ENCODE data around the gene MED25. TPM values are rescaled to one million over a fixed set of nuclear protein-coding genes. Genes with fewer than 3 reads are reported as not detected.

Gene MED25
- total and polyA plus RNA-seq, 9 of the 15 experiments (the other 6 are each of a cell fraction or from before 2014, with no cell fraction given): 4.1 to 93.9 (median 19.3) TPM

GRCh38 chr19:49809941-49810389 lies 8.1 kb upstream of the MED25 start:
- no TSS peak for BruUV-seq (replicated peaks)
- Histone ChIP-seq H3K27ac (ENCODE audit: extremely low read depth, low read depth, low read length) (no peak overlapping the region), H2AFZ (ENCODE audit: low read depth, low read length) (no peak overlapping the region), H3K9me1 (ENCODE audit: control insufficient read depth, insufficient read depth, low read length) (no peaks in the 10 kb centered on the region), H3K9ac (ENCODE audit: insufficient read depth in 1 of 2, low read depth in 2 of 2, low read length in 2 of 2) (peak overlapping the region in 1 of 2 experiments; percentile 83; a peak in 2 of 4 replicates), H3K79me2 (ENCODE audit: control insufficient read depth, insufficient read depth, low read length) (no peaks in the 10 kb centered on the region), H3K4me2 (ENCODE audit: insufficient read depth, low read length) (no peak overlapping the region), H3K36me3 (ENCODE audit: control insufficient read depth, insufficient read depth, low read length) (peaks cover 31% of the 10 kb centered on the region; the same call in 2 of the 3 replicates), H3K4me1 (replicated peaks in 1 of 2; ENCODE audit: control insufficient read depth in 2 of 2, insufficient read depth in 2 of 2, low read length in 2 of 2) (peaks cover 25 to 59% of the 10 kb centered on the region in 2 experiments), H3K4me3 (no peak overlapping the region), H3K9me3 (replicated peaks; ENCODE audit: control insufficient read depth, insufficient read depth, low read depth, low read length) (no peaks in the 10 kb centered on the region), H4K20me1 (replicated peaks; ENCODE audit: control insufficient read depth, insufficient read depth, low read length) (peaks cover 5% of the 10 kb centered on the region), H3K27me3 (ENCODE audit: control insufficient read depth in 2 of 2, insufficient read depth in 2 of 2, low read length in 2 of 2) (no peaks in the 10 kb centered on the region)
- CTCF ChIA-PET (ENCODE audit: low intra/inter-chr PET ratio): no interaction called here
- TF ChIP-seq TAF7 (tag; IDR thresholded peaks at IDR 0.05) (no peak), IRF9 (tag; IDR thresholded peaks at IDR 0.05) (no peak), USF1 (CRISPR knock-in tag; IDR thresholded peaks at IDR 0.05) (0 out of 2 replicates have a peak, but pooled peaks have one; percentile 34), NCOA6 (IDR thresholded peaks at IDR 0.05) (no peak), SFPQ (IDR thresholded peaks at IDR 0.05; ENCODE audit: low read depth, low read length) (no peak)
- 87% methylated on average over 5 of the region's 5 CpGs for WGBS (ENCODE audit: insufficient coverage, low coverage, missing lambda C conversion rate)
- no peak for FAIRE-seq
- ATAC-seq: no peak
- DNase-seq (ENCODE audit: extremely low read depth in 1 of 4, low spot score in 3 of 4): no peak
- intact Hi-C loops (cut with micrococcal nuclease): loop anchor here (5.0 kb wide), 1 partner anchor 43 kb away; the partner anchor contains the start of gene AP2A1
- in situ Hi-C loops (cut with MboI): no loop called here
- POLR2A ChIA-PET: interaction anchor here (0.5 to 2.4 kb wide), 3 partner anchors 10 to 145 kb away, joined by 3 to 9 read pairs (median 4); no protein-coding TSS in a partner anchor

All from K562 (cell line).